Left ventricle myocardium inferior (tissue), 1 donor: Measurements from ENCODE around the gene FRMPD1. TPM values are rescaled to one million over a fixed set of nuclear protein-coding genes. Genes with fewer than 3 reads are reported as not detected.

Source experiments
- DNase-seq: peaks from one replicate; pipeline ENCODE4 v3.0.0-alpha.2; 2020
- H3K27ac ChIP-seq: fragments of 200-600 bp; replicated peaks from 2 replicates; pipeline ENCODE4 v1.8.0; 2021
- H3K27me3 ChIP-seq: fragments of 200-600 bp; 2 replicates; pipeline ENCODE4 v1.8.0; 2021; ENCODE audit warnings: low read depth
- H3K36me3 ChIP-seq: fragments of 200-600 bp; 2 replicates; pipeline ENCODE4 v1.8.0; 2021
- H3K4me1 ChIP-seq: fragments of 200-600 bp; 2 replicates; pipeline ENCODE4 v1.8.0; 2021
- H3K4me3 ChIP-seq: fragments of 200-600 bp; 2 replicates; pipeline ENCODE4 v1.8.0; 2021; ENCODE audit warnings: mild to moderate bottlenecking, moderate library complexity
- H3K9me3 ChIP-seq: fragments of 200-600 bp; replicated peaks from 2 replicates; pipeline ENCODE4 v1.8.0; 2021
- CTCF ChIP-seq: fragments of 200-600 bp; IDR thresholded peaks from 2 replicates; pipeline ENCODE4 v1.8.0; 2021; ENCODE audit warnings: antibody characterized with exemption, mild to moderate bottlenecking, borderline replicate concordance
- intact Hi-C: fragments of 100-400 bp; cut with micrococcal nuclease; formaldehyde crosslinking; loops from one replicate; pipeline ENCODE4 v1.11.0; 2022
- total RNA-seq: library from RNA; stranded (reverse); fragmentation: NEBNext Ultra II Directional; extraction: Animal tissue kit (Norgen Biotek cat#: 25700); gene quantifications from one replicate; pipeline ENCODE4 v1.2.1, GENCODE V29; 2021
- donor health status: DM: no; HTN: yes; CAD: no; lungs with severe emphysema.

Gene FRMPD1
- total RNA-seq, 1 donor from 2014 or later, result 1.1 TPM

DNA sequence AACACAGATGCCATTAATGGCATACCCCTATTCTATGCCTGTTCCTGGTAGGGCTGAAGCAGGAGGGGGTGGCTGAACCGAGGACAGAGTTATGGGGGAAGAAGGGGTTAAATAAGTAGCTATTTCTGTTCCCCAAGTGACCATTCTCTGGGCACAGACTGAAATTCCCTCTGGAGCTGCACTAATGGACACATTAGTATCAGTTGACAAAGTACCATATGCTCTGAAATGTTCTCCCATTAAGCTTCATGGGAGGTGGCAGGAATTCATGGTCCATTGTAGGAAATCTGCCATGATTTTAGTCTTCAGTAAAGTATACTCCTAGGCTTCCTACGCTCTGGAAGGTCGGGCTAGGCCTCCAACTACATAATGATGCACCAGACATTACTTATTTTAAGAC, 10.5 kb upstream of the FRMPD1 start:
- H3K36me3 ChIP-seq, result no peaks in the 10 kb centered on the region
- DNase-seq, result no peak
- H3K9me3 ChIP-seq, result no peaks in the 10 kb centered on the region
- H3K4me1 ChIP-seq, result no peaks in the 10 kb centered on the region
- no peak for TF ChIP-seq CTCF
- H3K27ac ChIP-seq, result no peak overlapping the region
- H3K27me3 ChIP-seq, result peaks cover 36% of the 10 kb centered on the region
- intact Hi-C loops, result no loop called here
- H3K4me3 ChIP-seq, result no peak overlapping the region

- intact Hi-C loops, result no loop called here
- no peak for TF ChIP-seq CTCF
These were observed 9.4 kb upstream of the FRMPD1 start for GRCh38 chr9:37641331-37641730.

GRCh38 chr9:37643214-37643613, 7.5 kb upstream of the FRMPD1 start:
- intact Hi-C loops, result no loop called here
- Histone ChIP-seq H3K27ac (no peak overlapping the region), H3K36me3 (no peaks in the 10 kb centered on the region), H3K4me3 (no peak overlapping the region), H3K4me1 (peaks cover 14% of the 10 kb centered on the region), H3K9me3 (no peaks in the 10 kb centered on the region), H3K27me3 (peaks cover 34% of the 10 kb centered on the region)
- DNase-seq, result no peak
- TF ChIP-seq CTCF, result no peak

More at GRCh38 chr9:37641331-37641730, 9.4 kb upstream of the FRMPD1 start:
- no peak for DNase-seq
- H3K4me3 ChIP-seq, result no peak overlapping the region
- peaks cover 9% of the 10 kb centered on the region for H3K4me1 ChIP-seq
- H3K9me3 ChIP-seq, result no peaks in the 10 kb centered on the region
- H3K27ac ChIP-seq, result no peak overlapping the region
- H3K27me3 ChIP-seq, result peaks cover 32% of the 10 kb centered on the region
- no peaks in the 10 kb centered on the region for H3K36me3 ChIP-seq

GRCh38 chr9:37645903-37646506, 4.7 kb upstream of the FRMPD1 start:
- Histone ChIP-seq H3K36me3 (no peaks in the 10 kb centered on the region), H3K27me3 (peaks cover 44% of the 10 kb centered on the region), H3K27ac (peak overlapping the region; percentile 28), H3K4me3 (no peak overlapping the region), H3K4me1 (peaks cover 16% of the 10 kb centered on the region), H3K9me3 (no peaks in the 10 kb centered on the region)
- TF ChIP-seq CTCF, result no peak
- intact Hi-C loops, result no loop called here
- no peak for DNase-seq

DNA sequence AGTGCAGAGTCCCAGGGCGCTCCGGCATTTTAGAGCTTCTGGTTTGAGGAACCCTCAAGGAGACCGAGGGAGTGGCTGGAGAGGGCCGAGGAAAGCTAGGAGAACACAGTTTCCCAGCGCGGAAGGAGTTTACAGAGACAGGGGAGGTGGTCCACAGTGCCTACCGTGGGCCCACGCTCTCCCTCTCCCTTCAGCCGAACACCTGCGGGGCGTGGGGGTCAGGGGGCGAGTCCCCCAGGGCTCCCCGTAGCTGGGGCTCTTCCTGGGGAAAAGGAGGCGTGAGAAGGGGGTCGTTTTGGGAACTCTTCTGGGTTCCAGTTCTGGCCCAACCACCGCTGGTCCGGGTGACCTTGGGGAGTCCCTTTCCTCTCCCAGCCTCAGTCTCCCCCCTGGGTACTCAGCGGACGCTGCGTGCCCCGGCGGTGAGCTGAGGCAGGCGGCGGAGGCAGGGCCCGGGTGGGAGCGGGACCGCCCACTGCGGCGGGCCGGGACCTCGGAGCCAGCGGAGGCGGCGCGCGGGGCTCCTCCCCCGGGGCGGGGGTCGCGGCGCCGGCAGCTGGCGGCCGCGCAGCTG, 368 bp upstream of the FRMPD1 start:
- peak overlapping the region; percentile 79 for H3K4me3 ChIP-seq
- intact Hi-C loops, result no loop called here
- no peak for TF ChIP-seq CTCF
- no peaks in the 10 kb centered on the region for H3K36me3 ChIP-seq
- no peak for DNase-seq
- H3K27me3 ChIP-seq, result peaks cover 56% of the 10 kb centered on the region
- peaks cover 23% of the 10 kb centered on the region for H3K4me1 ChIP-seq
- H3K9me3 ChIP-seq, result no peaks in the 10 kb centered on the region
- H3K27ac ChIP-seq, result no peak overlapping the region
